AG09309 (cell line): Measurements from ENCODE around the gene AHSA1.

ENCODE experiments used
- DNase-seq: peaks from one replicate; pipeline ENCODE4 v3.0.0-alpha.2; 2010; ENCODE audit warnings: low read depth
- H3K4me3 ChIP-seq: 2 replicates; pipeline ENCODE4 v1.5.1; 2011; ENCODE audit warnings: mild to moderate bottlenecking, low read depth, low read length, moderate library complexity; ENCODE audit not compliant: control insufficient read depth
- TF ChIP-seq, protein P1 (sequence below): IDR thresholded peaks from 2 replicates; pipeline ENCODE4 v1.5.1; 2011; ENCODE audit warnings: mild to moderate bottlenecking, low read depth, low read length, inconsistent platforms; ENCODE audit not compliant: insufficient read depth, control insufficient read depth; ENCODE audit errors: missing control alignments

AHSA1 gene

DNA sequence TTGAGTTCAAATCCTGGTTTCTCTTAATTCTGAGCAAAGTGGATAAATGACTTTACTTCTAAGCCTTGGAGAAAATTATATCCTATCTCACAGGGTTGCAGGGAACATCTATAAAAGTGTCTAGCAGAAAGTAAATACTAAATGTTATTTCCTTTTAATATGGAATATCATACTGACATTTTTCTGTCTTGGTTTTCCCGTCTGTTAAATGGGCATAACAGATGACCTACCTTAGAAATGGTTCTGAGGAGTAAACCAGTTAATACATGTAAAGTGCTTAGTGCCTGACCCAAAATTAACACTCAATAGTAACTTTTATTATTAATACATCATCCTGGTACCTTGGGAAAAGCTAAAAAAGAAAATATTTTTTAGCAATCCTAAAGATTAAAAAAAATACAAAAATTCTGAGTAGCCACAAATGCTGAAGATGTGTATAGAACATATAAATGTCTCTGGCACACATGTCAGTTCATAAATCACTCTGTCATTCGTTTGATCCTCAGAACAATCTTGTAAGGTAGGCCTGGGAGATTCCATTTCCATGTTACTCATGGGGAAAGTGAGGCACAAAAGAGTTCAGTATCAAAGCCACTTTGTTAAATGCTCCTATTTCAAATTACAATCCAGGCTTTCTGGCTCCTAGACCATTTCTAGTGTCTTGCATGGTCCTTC, 1.8 kb upstream of the AHSA1 start:
- no peak for DNase-seq
- TF ChIP-seq, protein P1, sequence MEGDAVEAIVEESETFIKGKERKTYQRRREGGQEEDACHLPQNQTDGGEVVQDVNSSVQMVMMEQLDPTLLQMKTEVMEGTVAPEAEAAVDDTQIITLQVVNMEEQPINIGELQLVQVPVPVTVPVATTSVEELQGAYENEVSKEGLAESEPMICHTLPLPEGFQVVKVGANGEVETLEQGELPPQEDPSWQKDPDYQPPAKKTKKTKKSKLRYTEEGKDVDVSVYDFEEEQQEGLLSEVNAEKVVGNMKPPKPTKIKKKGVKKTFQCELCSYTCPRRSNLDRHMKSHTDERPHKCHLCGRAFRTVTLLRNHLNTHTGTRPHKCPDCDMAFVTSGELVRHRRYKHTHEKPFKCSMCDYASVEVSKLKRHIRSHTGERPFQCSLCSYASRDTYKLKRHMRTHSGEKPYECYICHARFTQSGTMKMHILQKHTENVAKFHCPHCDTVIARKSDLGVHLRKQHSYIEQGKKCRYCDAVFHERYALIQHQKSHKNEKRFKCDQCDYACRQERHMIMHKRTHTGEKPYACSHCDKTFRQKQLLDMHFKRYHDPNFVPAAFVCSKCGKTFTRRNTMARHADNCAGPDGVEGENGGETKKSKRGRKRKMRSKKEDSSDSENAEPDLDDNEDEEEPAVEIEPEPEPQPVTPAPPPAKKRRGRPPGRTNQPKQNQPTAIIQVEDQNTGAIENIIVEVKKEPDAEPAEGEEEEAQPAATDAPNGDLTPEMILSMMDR, result no peak
- H3K4me3 ChIP-seq, result no peak overlapping the region

DNA sequence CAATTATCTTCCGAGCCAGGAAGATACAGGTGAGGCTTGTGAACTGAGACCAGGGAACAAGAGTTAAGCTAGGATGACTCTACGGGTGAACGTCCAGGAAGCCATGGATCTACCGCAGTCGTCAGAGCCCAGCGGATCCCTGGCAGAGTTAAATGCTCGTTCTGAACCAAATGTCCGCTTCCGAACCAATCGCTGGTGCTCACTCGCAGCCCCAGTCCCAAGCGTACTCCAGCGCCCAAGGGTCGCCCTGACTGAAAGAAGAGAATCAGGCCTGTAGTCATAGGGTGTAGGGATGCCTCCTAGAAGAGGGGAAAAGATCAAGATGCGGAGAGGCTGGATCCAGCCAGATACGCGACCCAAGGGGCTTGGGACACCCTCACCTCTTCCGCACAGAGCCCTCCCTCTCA, 775 bp upstream of the AHSA1 start:
- no peak for DNase-seq
- TF ChIP-seq, protein P1, result no peak
- H3K4me3 ChIP-seq, result peak overlapping the region; percentile 92

DNA sequence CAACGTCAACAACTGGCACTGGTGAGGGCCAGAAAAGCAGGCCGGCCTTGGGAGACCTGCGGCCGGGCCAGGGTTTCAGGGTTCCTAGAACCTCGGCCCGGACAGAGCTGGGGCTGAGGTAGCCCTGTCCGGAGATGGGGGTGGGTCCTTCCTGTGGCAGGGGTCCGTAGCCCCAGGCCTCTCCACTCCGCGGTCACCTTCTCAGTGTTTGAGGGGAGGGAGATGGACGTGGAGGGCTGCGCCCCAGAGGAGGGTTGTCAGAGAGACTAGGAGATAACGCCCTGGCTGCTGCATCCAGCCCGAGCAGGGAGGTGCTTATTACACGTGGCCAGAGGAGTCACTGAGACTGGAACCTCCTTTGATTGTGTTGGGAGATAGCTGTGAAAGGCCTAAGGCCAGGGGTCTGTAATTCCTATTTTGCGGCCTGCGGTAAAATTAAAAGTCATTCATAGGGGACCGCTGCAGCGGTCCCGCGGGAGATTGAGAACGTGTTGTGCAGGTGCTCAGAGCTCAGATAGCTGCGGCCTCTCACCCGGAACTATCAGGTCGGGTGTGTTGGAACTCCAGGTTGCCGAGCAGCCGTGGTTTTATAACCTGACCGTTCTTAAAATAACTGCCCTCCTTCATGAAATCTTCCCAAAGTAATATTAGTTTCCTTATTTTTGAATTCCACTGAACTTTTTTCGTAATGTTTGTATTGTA, 507 bp downstream of the AHSA1 start:
- TF ChIP-seq, protein P1, result no peak
- H3K4me3 ChIP-seq, result peak overlapping the region; percentile 92
- no peak for DNase-seq

DNA sequence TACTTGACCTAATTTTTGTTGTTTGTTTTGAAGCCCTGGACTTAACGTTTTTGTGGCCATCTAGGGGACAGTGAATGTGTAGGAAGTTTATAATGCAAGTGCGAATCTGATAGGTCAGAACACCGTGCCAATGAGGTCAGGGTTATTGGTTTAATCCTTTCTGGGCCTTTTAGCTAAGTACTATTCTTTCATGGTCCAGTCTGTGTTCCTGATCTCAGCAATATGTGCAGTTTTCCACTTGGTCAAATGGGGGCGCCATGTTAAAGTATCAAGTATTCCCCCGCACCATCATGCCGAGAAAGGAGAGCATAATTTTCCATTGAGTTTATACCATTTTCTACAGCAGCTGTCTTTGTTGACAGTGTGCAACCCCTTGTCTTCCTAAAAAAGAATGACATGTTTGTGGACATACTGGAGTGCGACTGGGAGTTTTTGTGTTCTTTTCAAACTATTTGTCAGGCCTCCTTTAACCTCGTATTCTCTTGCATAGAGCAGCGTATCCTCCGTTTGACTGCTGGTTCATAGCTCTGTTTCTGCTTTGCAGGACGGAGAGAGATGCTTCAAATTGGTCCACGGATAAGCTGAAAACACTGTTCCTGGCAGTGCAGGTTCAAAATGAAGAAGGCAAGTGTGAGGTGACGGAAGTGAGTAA, 1.3 kb downstream of the AHSA1 start:
- DNase-seq, result peak; percentile 34
- TF ChIP-seq, protein P1, result peak; percentile 75
- H3K4me3 ChIP-seq, result peak overlapping the region; percentile 92

DNA sequence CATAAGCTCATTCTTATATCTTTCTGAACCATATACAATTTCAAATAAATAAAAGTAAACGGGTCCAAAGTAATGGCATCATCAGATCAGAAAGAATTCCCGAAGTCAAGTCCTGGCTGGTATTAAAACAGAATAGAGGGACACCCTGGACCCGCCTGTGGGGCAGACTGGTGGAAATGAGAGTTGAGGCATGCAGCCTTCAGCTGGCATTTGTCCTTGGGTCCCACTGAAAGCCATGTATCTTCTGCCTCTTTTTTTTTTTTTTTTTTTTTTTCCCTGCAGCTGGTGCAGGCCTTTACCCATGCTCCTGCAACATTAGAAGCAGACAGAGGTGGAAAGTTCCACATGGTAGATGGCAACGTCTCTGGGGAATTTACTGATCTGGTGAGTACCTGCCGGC, 9.9 kb downstream of the AHSA1 start:
- no peak overlapping the region for H3K4me3 ChIP-seq
- DNase-seq, result no peak
- TF ChIP-seq, protein P1, result no peak

DNA sequence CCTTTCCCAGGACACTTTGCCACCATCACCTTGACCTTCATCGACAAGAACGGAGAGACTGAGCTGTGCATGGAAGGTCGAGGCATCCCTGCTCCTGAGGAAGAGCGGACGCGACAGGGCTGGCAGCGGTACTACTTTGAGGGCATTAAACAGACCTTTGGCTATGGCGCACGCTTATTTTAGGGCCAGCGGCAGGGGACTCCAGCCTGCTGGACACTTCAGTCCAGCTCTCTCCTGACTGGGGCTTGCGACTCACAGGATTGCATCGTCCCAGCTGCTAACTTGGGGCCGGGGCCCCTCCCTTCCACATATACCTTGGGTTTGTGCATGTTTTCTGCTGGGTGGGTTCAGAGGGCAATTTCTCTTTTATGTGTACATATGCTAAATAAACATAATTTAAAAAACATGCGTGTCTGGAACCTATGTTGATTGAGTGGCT, 11.2 kb downstream of the AHSA1 start:
- no peak for DNase-seq
- no peak overlapping the region for H3K4me3 ChIP-seq
- TF ChIP-seq, protein P1, result no peak
